Raji (cell line): Measurements from ENCODE around the gene MUCL1.

ENCODE experiments used
- POLR2A ChIP-seq: IDR thresholded peaks from 2 replicates; pipeline ENCODE4 v1.6.1; 2011; ENCODE audit warnings: low read depth, low read length, control low read depth; ENCODE audit not compliant: insufficient read depth

MUCL1 gene

GRCh38 chr12:54853933-54854538 lies at the start of gene MUCL1:
MUCL1 (plus strand) TSS chr12:54854516; CDS start chr12:54854583, 67 bp downstream.
- TF ChIP-seq POLR2A, result no peak

GRCh38 chr12:54821676-54822075 lies 32.6 kb upstream of the MUCL1 start:
- no peak for TF ChIP-seq POLR2A

- no peak for TF ChIP-seq POLR2A
These were observed 29.9 kb upstream of the MUCL1 start for GRCh38 chr12:54824402-54824801.

GRCh38 chr12:54829511-54829910 lies 24.8 kb upstream of the MUCL1 start:
- no peak for TF ChIP-seq POLR2A

GRCh38 chr12:54830199-54830598 lies 24.1 kb upstream of the MUCL1 start:
- TF ChIP-seq POLR2A, result no peak

GRCh38 chr12:54831631-54832030 lies 22.7 kb upstream of the MUCL1 start:
- TF ChIP-seq POLR2A, result no peak

GRCh38 chr12:54840244-54840865 lies 14.0 kb upstream of the MUCL1 start:
- TF ChIP-seq POLR2A, result no peak

GRCh38 chr12:54857406-54857805 lies 3.1 kb downstream of the MUCL1 start:
- TF ChIP-seq POLR2A, result no peak

GRCh38 chr12:54858562-54858961 lies 4.2 kb downstream of the MUCL1 start:
- TF ChIP-seq POLR2A, result no peak

GRCh38 chr12:54859502-54859901 lies 5.2 kb downstream of the MUCL1 start:
- TF ChIP-seq POLR2A, result no peak

- TF ChIP-seq POLR2A, result no peak
These were observed 7.6 kb downstream of the MUCL1 start for GRCh38 chr12:54861927-54862326.

GRCh38 chr12:54863948-54864618 lies 9.8 kb downstream of the MUCL1 start:
- no peak for TF ChIP-seq POLR2A

GRCh38 chr12:54865683-54866324 lies 11.5 kb downstream of the MUCL1 start:
- TF ChIP-seq POLR2A, result no peak

GRCh38 chr12:54868690-54869089 lies 14.4 kb downstream of the MUCL1 start:
- no peak for TF ChIP-seq POLR2A

GRCh38 chr12:54870048-54870447 lies 15.7 kb downstream of the MUCL1 start:
- TF ChIP-seq POLR2A, result no peak

- TF ChIP-seq POLR2A, result no peak
These were observed 16.3 kb downstream of the MUCL1 start for GRCh38 chr12:54870617-54871016.
